HFFc6 (cell line): ENCODE measurements around the gene HSPA12B. TPM values are rescaled to one million over a fixed set of nuclear protein-coding genes. Genes with fewer than 3 reads are reported as not detected.

Experiments used
- DNase-seq: peaks from one replicate; pipeline ENCODE4 v3.0.0-alpha.2; 2018
- H3K27ac Mint-ChIP-seq: 2 replicates; pipeline ENCODE4 v1.8.0; 2020; ENCODE audit warnings: mild to moderate bottlenecking, mixed read lengths
- H3K27me3 Mint-ChIP-seq: 2 replicates; pipeline ENCODE4 v1.8.0; 2021; ENCODE audit warnings: mild to moderate bottlenecking, moderate library complexity, mixed read lengths; ENCODE audit not compliant: insufficient read depth
- H3K36me3 Mint-ChIP-seq: 2 replicates; pipeline ENCODE4 v1.8.0; 2021; ENCODE audit warnings: low read depth, mixed read lengths
- H3K4me1 Mint-ChIP-seq: 2 replicates; pipeline ENCODE4 v1.8.0; 2020; ENCODE audit warnings: low read depth, mixed read lengths
- H3K4me3 Mint-ChIP-seq: 2 replicates; pipeline ENCODE4 v1.8.0; 2020; ENCODE audit warnings: mild to moderate bottlenecking, moderate library complexity, mixed read lengths
- H3K9me3 Mint-ChIP-seq: 2 replicates; pipeline ENCODE4 v1.8.0; 2020; ENCODE audit warnings: mild to moderate bottlenecking, mixed read lengths
- CTCF ChIP-seq: fragments of 200-600 bp; sonication (generic); IDR thresholded peaks from 2 replicates; pipeline ENCODE4 v1.5.0; 2021; ENCODE audit warnings: antibody characterized with exemption, mild to moderate bottlenecking
- total RNA-seq, 6 experiments: library from RNA; stranded (reverse); fragmentation: NEBNext Ultra II Directional; extraction: Animal tissue kit (Norgen Biotek cat#: 25700); gene quantifications; 2 replicates in 1 of 6; 3 replicates in 5 of 6; pipeline ENCODE4 v1.2.3, GENCODE V29; 2021

The HSPA12B gene
- total RNA-seq, 6 experiments from 2014 or later: not detected

- Mint-ChIP-seq H3K36me3 (no peaks in the 10 kb centered on the region), H3K9me3 (no peaks in the 10 kb centered on the region), H3K4me1 (peaks cover 16% of the 10 kb centered on the region), H3K27ac (no peak overlapping the region), H3K27me3 (peaks cover 38% of the 10 kb centered on the region), H3K4me3 (no peak overlapping the region)
- no peak for DNase-seq
- no peak for TF ChIP-seq CTCF
Observed at GRCh38 chr20:3729378-3729777, 3.1 kb upstream of the HSPA12B start.

GRCh38 chr20:3729811-3730540 is 2.5 kb upstream of the HSPA12B start:
- peaks cover 43% of the 10 kb centered on the region for H3K27me3 Mint-ChIP-seq
- no peak overlapping the region for H3K4me3 Mint-ChIP-seq
- peaks cover 16% of the 10 kb centered on the region for H3K4me1 Mint-ChIP-seq
- no peak for TF ChIP-seq CTCF
- no peaks in the 10 kb centered on the region for H3K36me3 Mint-ChIP-seq
- DNase-seq: no peak
- no peaks in the 10 kb centered on the region for H3K9me3 Mint-ChIP-seq
- H3K27ac Mint-ChIP-seq: no peak overlapping the region

- Mint-ChIP-seq H3K27me3 (peaks cover 52% of the 10 kb centered on the region), H3K36me3 (no peaks in the 10 kb centered on the region), H3K9me3 (no peaks in the 10 kb centered on the region), H3K4me3 (no peak overlapping the region), H3K4me1 (peaks cover 16% of the 10 kb centered on the region), H3K27ac (no peak overlapping the region)
- DNase-seq: no peak
- no peak for TF ChIP-seq CTCF
Observed at GRCh38 chr20:3730803-3731672, 1.4 kb upstream of the HSPA12B start.

GRCh38 chr20:3731944-3732326 is 550 bp upstream of the HSPA12B start:
- no peak overlapping the region for H3K27ac Mint-ChIP-seq
- DNase-seq: no peak

More at GRCh38 chr20:3731944-3732326, 550 bp upstream of the HSPA12B start:
- Mint-ChIP-seq H3K27me3 (peaks cover 56% of the 10 kb centered on the region), H3K9me3 (no peaks in the 10 kb centered on the region), H3K36me3 (no peaks in the 10 kb centered on the region), H3K4me1 (peaks cover 14% of the 10 kb centered on the region), H3K4me3 (no peak overlapping the region)
- no peak for TF ChIP-seq CTCF
